ENCODE measurements around the gene KY.

DNA sequence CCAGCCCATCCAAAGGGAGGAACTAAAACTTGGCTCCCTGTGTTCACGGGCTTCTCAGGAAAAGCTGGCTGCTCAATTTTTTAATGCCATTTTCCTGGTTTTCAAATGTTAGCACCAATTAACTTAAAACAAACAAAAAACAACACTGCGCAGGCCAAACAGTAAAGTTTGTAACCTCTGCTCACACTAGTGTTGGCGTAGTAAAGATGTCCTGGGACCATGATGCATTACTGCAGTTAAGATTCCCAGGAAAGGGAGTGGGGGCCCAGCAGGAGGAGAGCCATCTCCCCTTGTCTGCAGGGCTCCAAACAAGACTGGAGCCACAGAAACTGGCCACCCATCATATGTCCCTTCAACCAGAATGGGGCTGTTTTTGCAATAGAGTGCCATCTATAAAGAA is 74.0 kb downstream of the KY start:
- TF ChIP-seq, protein P1, sequence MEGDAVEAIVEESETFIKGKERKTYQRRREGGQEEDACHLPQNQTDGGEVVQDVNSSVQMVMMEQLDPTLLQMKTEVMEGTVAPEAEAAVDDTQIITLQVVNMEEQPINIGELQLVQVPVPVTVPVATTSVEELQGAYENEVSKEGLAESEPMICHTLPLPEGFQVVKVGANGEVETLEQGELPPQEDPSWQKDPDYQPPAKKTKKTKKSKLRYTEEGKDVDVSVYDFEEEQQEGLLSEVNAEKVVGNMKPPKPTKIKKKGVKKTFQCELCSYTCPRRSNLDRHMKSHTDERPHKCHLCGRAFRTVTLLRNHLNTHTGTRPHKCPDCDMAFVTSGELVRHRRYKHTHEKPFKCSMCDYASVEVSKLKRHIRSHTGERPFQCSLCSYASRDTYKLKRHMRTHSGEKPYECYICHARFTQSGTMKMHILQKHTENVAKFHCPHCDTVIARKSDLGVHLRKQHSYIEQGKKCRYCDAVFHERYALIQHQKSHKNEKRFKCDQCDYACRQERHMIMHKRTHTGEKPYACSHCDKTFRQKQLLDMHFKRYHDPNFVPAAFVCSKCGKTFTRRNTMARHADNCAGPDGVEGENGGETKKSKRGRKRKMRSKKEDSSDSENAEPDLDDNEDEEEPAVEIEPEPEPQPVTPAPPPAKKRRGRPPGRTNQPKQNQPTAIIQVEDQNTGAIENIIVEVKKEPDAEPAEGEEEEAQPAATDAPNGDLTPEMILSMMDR (conservative IDR thresholded peaks at IDR 0.05; ENCODE audit: low read depth in 2 of 2): no peak
- no peak for TF ChIP-seq POLR2AphosphoS5 (IDR thresholded peaks at IDR 0.05; ENCODE audit: low read depth)

All from GM23338 (cell line).